Retina (tissue), 1 donor: ENCODE measurements around the gene KRT76.
"Not testable (repeated sequence)": the region's sequence is repeated elsewhere in the genome, so short reads cannot be mapped to it uniquely, and the experiment has no call there.

Experiments
- DNase-seq: peaks from one replicate; pipeline ENCODE4 v3.0.0-alpha.2; 2016

Gene KRT76

DNA sequence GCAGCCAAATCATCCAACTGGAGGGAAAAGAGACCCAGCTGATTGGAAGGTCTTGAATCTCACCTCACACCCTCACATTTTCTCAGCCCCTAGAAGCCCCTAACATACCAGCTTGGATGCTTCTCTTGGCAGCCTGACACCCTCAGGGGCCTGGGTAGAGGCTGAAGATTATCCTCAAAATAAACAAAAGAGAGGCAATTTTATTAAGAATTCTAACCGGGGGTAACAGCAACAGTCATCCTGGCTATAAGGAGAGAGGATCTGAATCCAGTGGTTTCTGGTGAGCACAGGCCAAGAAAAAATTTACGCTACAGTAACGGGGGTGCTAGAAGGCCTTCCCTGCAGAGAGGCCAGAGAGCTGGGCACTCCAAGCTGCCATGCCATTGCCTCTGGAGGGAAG is 21.6 kb downstream of the KRT76 start:
- DNase-seq: no peak

DNA sequence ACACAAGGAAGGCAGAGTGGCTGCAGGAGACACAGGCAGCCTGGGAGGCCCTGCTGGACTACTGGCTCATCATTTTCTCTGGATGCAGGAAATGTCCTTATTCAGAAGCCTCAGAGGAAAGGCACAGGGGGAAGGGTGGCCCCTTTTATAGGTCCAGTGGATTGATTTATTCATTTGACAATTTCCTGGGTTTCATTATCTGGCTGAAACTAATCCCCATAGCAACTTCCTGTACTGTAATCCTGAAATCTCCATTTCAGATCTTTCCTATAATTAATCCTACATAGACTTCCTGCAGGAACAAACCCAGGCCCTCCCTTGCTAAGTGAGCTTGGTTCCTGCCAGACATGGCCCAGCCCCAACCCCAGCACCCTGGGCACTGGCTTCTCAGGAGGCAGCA is 23.0 kb downstream of the KRT76 start:
- DNase-seq: no peak

DNA sequence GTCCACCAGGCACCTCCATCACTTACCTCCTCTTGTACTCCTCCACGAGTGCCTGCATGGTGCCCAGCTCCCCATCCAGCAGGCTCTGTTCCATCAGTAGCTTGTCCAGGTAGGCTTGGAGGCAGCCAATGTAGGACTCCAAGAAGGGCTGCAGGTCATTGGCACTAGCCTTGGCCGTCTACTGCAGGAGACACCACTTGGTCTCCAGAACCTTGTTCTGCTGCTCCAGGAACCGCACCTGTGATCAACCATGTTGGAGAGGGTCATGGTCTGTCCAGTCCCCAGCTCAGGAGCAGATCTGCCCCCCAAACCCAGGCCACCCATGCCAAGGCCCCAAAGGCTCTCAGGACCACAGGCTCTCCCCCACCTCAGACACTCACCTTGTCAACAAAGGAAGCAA is 23.9 kb downstream of the KRT76 start:
- no peak for DNase-seq

DNA sequence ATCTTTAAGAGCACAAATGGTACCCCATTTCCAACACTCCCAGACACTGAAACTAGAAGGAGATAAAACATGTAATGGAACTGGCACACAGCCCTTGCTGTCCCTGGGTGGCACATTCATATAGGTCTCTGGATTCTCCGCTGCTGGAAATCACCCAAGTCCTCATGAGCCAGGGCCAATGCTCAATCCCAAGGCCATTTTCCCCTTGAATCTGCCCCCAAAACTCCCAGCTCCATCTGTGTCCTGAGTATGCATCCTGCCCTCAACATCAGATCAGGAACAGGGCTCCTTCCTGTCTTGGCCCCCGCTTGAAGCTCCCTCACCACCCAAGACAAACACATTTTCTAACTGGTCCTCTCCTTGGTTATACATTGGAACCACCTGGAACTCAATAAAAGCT is 24.6 kb downstream of the KRT76 start:
- DNase-seq: no peak

DNA sequence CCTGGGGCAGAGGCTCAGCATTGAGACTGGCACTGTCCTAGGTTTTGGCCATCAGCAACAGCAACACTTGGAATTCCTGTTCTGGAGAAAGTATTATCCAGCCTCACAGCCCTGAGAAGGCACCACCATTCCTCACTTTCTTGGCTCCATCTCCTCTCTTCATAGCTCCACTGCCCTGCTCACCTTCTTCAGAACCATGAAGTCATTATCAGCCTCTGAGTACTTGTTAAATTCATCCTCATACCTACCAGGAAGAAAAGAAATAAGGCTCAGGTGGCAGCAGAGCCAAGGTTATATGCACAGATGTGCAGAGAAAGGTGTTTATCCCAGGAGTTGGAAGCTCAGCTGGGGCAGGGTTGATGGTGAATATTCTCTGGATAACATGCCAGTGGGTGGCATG is 25.4 kb downstream of the KRT76 start:
- no peak for DNase-seq

DNA sequence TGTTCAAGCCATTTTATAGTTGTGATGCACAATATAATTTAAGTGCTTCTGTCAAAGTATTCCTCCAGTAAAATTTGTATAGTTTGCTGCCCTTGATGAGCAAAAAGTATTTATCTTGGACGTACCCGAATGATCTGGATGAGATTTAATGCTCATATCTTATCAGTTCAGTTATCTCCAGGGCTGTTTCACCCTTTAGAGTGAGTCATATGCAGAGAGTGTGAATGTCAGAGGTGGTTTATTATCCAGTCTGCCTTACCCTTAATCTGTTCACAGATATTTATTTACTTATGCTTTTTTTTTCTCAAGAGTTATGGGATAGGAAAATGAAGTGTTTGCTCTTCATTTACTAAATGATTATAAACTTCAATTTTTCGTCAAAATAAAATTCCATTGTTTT is 26.6 kb downstream of the KRT76 start:
- not testable (repeated sequence) for DNase-seq

DNA sequence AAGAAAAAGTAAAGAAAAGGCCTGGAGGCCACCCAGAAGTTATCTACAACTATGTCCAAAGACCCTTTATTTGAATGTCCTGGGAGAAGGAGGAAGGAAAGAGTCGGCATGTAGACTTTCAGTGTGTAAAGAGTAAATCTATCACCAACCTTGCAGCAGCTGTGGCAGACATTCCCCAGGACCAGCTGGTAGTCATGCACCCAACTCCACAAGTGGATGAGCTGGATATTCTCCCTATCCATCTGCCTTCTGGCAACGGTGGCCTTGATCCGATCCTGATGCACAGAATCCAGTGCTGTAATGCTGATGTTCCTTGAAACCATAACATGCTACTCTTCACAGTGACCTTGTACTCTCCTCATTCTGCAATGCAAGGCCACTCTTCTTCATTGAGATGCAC is 27.3 kb downstream of the KRT76 start:
- no peak for DNase-seq

DNA sequence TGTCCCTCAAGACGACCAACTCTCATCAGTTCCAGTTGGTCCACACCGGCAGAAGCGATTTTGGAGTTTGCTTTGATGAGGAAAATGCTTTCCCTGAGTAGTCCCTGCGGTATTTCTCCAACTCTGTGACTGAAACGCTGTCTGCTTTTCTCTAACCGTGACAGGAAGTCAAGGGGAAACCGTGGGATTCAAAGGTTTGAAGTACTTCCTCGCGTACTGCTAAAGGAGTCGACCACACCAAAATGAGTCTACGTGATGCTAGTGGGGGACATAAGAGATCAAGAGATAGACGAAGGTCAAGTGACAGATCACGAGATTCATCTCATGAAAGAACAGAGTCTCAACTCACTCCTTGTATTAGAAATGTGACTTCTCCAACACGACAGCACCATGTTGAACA is 28.6 kb downstream of the KRT76 start:
- no peak for DNase-seq

DNA sequence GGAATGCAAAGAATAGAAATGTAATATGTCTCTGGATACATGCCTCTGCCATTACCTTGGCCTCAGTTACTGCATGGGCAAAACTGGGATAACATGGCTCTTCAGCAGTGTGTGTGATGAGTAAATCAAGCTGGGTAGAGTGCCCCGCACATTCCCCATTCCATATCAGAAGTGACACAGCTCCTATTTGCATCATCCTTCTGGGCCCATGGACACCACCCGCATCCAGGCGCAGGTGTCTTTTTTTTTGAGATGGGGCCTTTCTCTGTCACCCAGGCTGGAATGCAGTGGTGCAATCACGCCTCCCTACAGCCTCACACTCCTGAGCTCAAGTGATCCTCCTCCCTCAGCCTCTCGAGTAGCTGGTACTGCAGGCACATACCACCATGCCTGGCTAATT is 31.6 kb downstream of the KRT76 start:
- DNase-seq: no peak

DNA sequence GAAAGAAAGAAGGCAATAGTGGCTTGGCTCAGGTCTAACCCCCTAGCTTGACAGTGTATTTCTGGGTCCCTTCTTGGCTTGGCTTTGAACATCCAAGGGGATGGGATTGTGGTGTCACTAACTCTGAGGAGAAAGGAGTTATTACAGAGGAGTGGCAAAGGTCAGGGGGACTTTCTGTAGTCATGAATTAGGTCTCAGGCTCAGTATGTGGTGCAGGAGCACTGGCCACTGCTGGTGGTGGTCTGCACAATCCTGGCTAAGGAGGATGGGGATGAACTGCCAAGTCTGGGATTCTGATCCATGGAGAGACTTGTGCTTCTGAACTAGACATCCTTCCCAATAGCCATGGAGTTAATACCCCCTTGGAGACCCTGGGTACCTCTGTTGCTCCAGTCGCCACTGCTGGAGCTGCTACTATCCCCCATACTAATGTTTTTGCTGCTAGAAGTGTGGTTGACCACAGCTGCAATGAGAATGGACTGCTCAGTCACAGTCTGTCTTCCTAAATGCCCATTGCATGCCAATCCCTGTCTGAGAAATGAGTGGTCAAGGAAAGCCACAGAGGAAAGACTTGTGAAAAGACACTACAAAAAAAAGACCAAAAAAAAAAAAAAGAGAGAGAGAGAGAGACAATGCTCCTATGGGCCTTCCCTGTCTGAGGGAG is 32.5 kb downstream of the KRT76 start:
- no peak for DNase-seq

DNA sequence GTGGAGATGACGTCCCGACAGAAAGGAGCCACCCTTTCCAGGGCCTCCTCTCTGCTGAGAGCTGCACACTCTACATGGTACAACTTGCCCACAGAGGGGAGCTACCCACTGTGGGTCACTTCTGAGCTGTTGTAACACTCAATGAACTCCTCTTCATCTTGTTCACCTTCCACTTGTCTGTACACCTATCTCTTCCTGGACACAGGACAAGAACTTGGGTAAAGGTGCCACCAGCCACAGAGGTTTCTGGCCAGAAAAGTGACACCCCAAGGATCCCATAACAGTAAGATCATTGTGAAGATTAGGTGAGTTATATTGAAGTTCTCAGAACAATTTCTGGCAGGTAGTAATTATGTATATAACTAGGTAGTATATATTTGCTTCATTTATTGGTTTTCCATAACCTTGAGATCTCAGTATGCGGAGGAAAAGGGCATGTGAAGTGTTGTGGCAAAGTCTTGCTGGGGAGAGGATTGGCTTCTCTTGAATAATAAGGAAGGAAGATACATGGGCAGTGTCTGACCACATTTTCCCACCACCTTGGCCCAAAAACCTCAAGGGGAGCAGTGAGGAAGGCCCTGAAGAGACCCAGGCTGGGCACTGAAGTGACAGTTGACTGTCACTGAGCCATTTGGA is 34.2 kb downstream of the KRT76 start:
- no peak for DNase-seq

DNA sequence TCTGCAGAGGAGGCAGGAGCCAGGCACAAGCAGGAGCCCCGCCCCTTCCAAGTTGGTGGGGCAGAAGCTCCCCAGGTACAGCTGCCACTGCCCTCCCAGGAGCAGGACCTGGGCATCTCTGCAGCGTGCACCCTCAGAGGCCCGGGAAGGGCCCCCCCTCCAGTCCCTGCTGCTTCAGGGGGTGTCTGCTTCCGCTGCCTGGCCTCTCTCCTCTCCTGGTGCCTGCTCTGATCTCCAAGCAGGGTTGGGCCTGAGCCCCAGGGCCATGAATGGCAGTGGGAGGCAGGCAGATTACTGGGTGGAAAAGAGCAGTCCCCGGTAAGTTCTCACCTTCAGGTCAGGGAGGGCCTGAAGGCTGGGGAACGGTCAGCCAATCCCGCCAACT is 35.0 kb downstream of the KRT76 start:
- DNase-seq: no peak

DNA sequence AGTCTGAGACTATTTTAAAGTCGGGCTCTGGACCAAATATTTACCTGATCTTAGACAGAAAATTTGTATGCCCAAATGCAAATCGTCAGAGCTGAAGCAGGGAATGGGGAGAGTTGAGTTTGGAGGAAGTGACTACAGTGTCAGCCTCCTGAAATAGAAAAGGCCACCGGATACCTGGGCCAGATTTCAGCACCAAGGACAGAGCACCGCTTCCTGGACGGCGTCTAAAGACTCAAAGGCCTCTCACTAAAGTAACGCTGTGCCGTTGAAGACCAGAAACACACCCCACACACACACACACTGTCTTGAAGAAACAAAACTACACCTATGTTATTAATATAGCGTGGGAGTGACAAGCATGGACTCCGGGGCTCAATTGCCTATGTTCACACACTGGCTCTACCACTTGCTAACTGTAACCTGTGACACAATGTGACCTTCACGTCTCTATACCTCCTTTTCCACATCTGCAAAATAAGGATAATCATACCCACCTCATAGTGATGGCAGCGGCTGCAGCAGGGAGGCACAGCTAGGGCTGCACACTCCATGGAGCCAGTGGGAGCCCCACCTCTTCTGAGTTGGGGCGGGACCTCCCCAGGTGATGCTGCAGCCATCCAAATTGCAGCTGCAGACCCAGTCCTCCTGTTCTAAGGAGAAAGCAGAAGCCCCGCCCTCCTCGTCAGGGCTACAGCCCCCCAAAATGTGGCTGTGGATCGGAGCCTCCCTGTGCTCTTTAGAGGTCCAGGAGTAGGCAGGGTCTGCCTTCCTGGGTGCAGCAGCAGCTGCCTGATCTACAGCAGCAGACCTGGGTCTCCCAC is 35.6 kb downstream of the KRT76 start:
- peak; percentile 41 for DNase-seq

DNA sequence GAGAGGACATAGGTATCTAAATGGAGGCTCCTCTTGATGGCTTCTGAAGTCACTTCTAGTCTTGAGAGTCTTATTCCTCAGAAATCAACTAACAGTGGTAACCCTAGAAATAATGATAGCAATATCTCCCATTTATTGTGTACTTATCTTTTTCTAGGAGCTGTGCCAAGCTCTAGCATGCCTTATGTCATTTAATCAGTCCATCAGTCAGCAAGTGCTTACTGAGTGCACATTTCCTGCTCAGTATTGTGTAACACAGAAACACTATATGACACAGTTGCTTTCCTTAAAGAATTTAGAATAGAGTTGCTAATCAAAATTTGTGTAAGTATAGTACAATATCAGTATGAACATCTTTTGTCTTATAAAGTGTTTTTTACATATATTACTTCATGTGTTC is 36.6 kb downstream of the KRT76 start:
- DNase-seq: no peak

DNA sequence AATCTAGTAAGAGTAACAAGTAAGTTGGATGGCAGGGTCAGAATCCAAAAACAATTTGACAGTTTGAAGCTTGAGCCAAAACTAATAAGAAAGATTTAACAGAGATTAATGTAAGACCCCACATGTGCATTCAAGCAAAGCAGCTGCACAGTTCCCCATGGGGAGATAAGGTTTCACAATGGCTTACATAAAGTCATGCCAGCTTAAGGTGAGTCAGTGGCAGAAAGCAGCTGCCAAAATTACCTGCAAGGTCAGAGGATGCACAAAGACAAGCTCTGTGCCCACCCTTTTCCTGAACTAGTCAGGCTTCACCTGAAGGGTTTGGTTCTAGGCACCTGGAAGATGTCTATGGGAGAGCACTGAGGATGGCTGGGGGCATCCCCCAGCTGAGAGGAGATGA is 37.2 kb downstream of the KRT76 start:
- no peak for DNase-seq

DNA sequence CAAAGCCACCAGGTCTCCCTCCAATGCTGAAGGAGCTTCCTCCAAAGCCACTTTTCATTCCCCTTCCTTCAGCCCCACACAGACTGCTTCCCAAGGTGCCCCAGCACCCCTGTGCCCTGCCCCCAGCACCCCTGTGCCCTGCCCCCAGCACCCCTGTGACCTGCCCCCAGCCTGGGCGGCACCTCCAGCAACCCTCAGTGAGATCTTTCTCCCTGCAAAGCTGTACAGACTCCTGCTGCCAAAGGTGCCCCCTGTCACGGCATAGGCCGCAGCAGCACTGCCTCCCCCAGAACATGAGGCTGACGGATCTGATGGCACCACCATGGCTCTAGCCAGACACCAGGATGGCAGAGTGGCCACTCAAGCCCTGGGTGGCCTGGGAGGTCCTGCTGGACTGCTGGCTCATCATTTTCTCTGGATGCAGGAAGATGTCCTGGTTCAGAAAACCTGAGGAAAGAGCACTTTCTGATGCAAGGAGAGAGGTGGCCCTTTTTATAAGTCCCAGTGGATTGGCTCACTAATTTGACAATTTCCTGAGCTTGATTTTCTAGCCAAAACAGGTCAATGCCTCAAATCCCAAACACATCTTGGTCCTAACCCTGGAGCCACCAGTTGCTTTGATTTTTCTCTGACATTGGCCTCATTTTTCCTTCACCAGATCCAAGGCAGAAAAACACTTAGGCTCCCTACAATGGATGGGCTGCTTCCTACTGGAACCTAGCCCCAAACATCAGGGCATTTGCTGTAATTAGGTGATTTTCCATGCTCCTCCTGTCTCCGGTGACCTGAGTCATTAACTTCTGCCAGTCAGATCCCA is 41.1 kb downstream of the KRT76 start:
- no peak for DNase-seq

DNA sequence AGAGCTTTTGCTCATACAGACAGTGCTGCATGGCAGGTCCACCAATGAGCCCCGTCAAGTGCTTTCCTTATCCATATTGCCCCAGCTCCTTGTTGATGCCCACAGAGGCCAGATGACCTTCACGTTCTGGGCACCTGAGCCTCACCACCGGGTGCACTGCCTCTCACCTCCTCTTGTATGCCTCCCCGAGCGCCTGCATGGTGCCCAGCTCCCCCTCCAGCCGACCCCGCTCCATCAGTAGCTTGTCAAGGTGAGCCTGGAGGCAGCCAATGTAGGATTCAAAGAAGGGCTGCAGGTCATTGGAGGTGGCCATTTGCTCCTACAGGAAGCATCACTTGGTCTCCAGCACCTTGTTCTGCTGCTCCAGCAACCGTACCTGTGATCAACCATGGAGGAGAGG is 42.0 kb downstream of the KRT76 start:
- no peak for DNase-seq

DNA sequence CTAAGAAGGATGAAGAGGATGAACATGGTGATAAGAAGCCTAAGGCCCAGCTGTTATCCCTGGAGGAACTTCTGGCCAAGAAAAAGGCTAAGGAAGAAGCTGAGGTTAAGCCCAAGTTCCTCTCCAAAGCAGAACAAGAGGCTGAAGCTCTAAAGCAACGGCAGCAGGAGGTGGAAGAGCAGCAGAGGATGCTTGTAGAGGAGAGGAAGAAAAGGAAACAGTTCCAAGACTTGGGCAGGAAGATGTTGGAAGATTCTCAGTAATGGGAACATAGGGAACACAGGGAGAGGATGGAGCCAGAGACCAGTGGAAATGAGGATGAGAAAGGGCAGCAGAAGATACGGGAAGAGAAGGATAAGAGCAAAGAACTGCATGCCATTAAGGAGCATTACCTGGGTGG is 46.4 kb downstream of the KRT76 start:
- DNase-seq: no peak

DNA sequence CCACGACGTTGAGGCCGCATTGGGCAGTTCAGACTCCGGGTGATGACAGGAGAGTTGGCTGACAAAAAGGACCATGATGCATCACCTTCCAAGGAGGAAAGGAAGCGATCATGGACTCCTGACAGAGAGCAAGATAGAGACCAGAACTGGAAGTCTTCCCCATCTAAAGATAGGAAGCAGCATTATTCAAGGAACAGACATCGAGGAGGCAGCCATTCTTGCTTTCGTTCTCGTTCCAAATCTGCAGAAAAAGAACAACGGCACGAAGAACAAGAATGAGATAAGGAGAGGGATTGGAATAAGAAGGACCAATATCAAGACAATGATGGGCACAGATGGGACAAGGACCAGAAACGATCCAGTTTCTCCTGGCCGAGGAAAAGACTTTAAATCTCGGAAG is 46.8 kb downstream of the KRT76 start:
- DNase-seq: no peak

DNA sequence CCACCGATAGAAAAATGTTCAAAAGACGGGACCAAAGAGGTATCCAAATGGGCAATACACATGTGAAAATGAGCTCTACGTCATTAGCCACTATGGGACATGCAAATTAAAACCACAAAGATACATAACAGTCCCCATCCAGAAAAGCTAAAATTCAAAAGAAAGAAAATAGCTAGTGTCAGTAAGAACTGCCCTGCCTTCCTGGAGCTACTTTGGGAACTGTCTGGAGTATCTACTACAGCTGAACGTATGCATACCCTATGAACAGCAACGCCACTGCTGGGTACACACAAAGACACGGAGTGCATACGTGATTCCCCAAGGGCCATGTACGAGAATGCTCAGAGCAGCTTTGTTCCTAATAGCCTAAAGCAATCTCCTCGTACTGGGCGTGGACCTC is 48.0 kb downstream of the KRT76 start:
- DNase-seq: no peak

DNA sequence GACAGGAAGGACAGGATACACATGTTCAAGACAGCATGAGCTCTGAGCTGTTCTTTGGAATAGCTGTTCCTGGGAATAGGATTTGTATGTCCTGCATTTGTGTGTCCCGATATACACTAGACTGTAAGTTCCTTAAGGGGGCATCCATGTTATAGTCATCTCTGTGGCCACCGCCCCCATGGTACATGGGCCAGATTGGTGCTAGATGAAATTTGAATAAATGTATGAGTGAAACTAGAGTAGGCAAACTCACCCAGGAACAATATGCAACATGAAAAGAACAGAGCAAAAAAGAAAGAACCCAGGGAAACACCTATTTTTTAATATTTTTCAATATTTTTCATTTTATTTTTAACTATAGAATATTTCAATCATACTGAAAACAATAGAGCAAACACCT is 48.8 kb downstream of the KRT76 start:
- no peak for DNase-seq

DNA sequence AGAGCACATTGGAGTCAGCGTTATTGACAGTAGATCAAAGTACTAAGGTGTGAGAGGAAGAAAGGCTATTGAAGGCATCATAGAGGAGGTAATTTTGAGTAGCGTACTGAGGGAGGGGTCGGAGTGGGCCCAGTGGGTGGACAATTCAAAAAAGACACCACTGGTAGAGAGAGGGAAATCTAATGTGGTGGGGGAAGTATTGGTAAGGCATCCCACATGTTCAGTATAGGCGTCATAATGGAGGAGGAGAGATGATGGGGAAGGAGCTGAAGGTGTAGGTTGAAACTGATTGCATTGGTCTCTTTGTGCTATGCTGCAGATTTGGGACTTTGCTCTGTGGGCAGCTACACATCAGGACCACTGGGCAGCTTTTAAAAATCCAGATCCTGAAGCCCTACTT is 50.1 kb downstream of the KRT76 start:
- no peak for DNase-seq

DNA sequence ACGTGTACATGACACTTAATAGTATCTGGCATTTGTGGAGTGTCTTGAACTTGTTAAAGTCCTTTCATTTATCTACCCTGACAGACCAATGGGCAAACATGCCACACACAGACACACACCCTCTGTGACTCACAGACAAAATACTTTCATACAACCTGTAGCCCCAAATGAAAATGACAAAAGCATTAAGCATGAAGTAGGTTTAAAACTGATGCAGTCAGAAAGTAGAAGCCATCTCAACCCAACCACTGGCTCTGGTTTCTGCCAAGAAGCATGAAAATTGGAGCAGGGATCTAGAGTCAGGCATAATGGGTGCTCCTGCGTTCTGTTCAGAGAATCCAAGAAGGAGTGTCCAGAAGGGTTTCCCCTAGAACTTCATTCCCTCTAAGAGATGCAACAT is 50.7 kb downstream of the KRT76 start:
- no peak for DNase-seq

DNA sequence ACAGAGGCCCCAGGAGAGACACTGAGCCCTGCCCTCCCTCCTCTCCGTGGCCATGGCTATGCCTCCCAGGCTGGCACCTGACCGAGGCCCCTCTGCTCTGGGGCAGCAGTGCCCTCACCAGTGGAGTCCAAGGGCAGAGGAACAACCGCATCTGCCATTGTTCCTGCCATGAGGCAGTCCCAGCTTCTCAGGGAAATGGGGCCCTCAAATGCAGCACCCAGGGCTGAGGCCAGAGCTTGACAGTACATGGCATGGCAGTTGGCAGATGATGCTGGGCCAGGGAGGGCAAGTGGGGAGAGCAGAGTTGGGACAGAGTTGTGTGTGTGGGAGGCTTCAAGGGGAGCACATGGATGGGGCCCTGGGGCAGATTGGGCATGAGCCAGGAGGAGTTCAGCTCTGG is 52.8 kb downstream of the KRT76 start:
- no peak for DNase-seq
